MM.1S (cell line): Measurements from ENCODE around the gene MZT1.

ENCODE experiments used
- DNase-seq: peaks from one replicate; pipeline ENCODE4 v3.0.0-alpha.2; 2015
- H2AFZ ChIP-seq: fragments of 300-600 bp; sonication (generic); 2 replicates; pipeline ENCODE4 v1.6.0; 2016; ENCODE audit warnings: antibody characterized with exemption, low read length
- H3F3A ChIP-seq: fragments of 300-600 bp; sonication (generic); 2 replicates; pipeline ENCODE4 v1.6.1; 2016; ENCODE audit warnings: mild to moderate bottlenecking, antibody characterized with exemption, low read length, moderate library complexity, mixed read lengths; ENCODE audit not compliant: insufficient read depth
- H3K27ac ChIP-seq: fragments of 300-600 bp; sonication (generic); 2 replicates; pipeline ENCODE4 v1.5.1; 2016; ENCODE audit warnings: mild to moderate bottlenecking, low read length
- H3K27me3 ChIP-seq: fragments of 300-600 bp; sonication (generic); replicated peaks from 2 replicates; pipeline ENCODE4 v1.6.0; 2016; ENCODE audit warnings: low read length; ENCODE audit not compliant: insufficient read depth
- H3K36me3 ChIP-seq: fragments of 300-600 bp; sonication (generic); replicated peaks from 2 replicates; pipeline ENCODE4 v1.6.1; 2016; ENCODE audit warnings: mild to moderate bottlenecking, low read length, mixed read lengths; ENCODE audit not compliant: insufficient read depth
- H3K4me1 ChIP-seq: fragments of 300-600 bp; sonication (generic); 2 replicates; pipeline ENCODE4 v1.6.1; 2016; ENCODE audit warnings: low read length, mixed read lengths
- H3K4me2 ChIP-seq: fragments of 300-600 bp; sonication (generic); 2 replicates; pipeline ENCODE4 v1.6.0; 2016; ENCODE audit warnings: low read depth, low read length
- H3K4me3 ChIP-seq: fragments of 300-600 bp; sonication (generic); 2 replicates; pipeline ENCODE4 v1.5.1; 2016; ENCODE audit warnings: low read length, mixed read lengths
- H3K79me2 ChIP-seq: fragments of 300-600 bp; sonication (generic); 2 replicates; pipeline ENCODE4 v1.6.1; 2016; ENCODE audit warnings: mixed run types, low read length, mixed read lengths
- H3K9ac ChIP-seq: fragments of 300-600 bp; sonication (generic); 2 replicates; pipeline ENCODE4 v1.6.1; 2016; ENCODE audit warnings: low read length, mixed read lengths
- H3K9me2 ChIP-seq: fragments of 300-600 bp; sonication (generic); replicated peaks from 2 replicates; pipeline ENCODE4 v1.6.1; 2016; ENCODE audit warnings: mild to moderate bottlenecking, low read length, mixed read lengths; ENCODE audit not compliant: insufficient read depth
- H3K9me3 ChIP-seq: fragments of 300-600 bp; sonication (generic); replicated peaks from 2 replicates; pipeline ENCODE4 v1.6.1; 2016; ENCODE audit warnings: mild to moderate bottlenecking, low read length, mixed read lengths; ENCODE audit not compliant: insufficient read depth
- H4K20me1 ChIP-seq: fragments of 300-600 bp; sonication (generic); 2 replicates; pipeline ENCODE4 v1.6.1; 2016; ENCODE audit warnings: mild to moderate bottlenecking, low read length, moderate library complexity, mixed read lengths; ENCODE audit not compliant: insufficient read depth
- CTCF ChIP-seq: fragments of 300-600 bp; sonication (generic); IDR thresholded peaks from 2 replicates; pipeline ENCODE4 v1.5.1; 2016; ENCODE audit warnings: antibody characterized with exemption, low read length, mixed read lengths
- EZH2 ChIP-seq: fragments of 300-600 bp; sonication (generic); optimal IDR thresholded peaks from 2 replicates; pipeline ENCODE3; 2017; ENCODE audit warnings: low read depth, mild to moderate bottlenecking, antibody characterized with exemption, low read length, mixed read lengths
- EZH2phosphoT487 ChIP-seq: fragments of 300-600 bp; sonication (generic); IDR thresholded peaks from 2 replicates; pipeline ENCODE4 v1.6.1; 2018; ENCODE audit warnings: antibody characterized with exemption, low read length

Gene MZT1

GRCh38 chr13:72692884-72693514 is 34.4 kb downstream of the MZT1 start:
- Histone ChIP-seq H3K36me3 (no peaks in the 10 kb centered on the region), H3K9me3 (no peaks in the 10 kb centered on the region), H3K4me3 (no peak overlapping the region), H2AFZ (no peak overlapping the region), H3K27ac (no peak overlapping the region), H3K4me1 (no peaks in the 10 kb centered on the region), H4K20me1 (no peaks in the 10 kb centered on the region), H3K27me3 (no peaks in the 10 kb centered on the region), H3K79me2 (no peaks in the 10 kb centered on the region), H3K9me2 (no peaks in the 10 kb centered on the region), H3K9ac (no peak overlapping the region), H3F3A (no peaks in the 10 kb centered on the region), H3K4me2 (no peak overlapping the region)
- TF ChIP-seq EZH2phosphoT487 (no peak), CTCF (no peak), EZH2 (no peak)
- no peak for DNase-seq

GRCh38 chr13:72689181-72689696 is 38.2 kb downstream of the MZT1 start:
- Histone ChIP-seq H3K9me3 (no peaks in the 10 kb centered on the region), H3K79me2 (no peaks in the 10 kb centered on the region), H3F3A (no peaks in the 10 kb centered on the region), H4K20me1 (no peaks in the 10 kb centered on the region), H3K9me2 (no peaks in the 10 kb centered on the region), H2AFZ (no peak overlapping the region), H3K36me3 (no peaks in the 10 kb centered on the region), H3K27ac (no peak overlapping the region), H3K4me1 (no peaks in the 10 kb centered on the region), H3K4me2 (no peak overlapping the region), H3K27me3 (no peaks in the 10 kb centered on the region), H3K9ac (no peak overlapping the region), H3K4me3 (no peak overlapping the region)
- DNase-seq = no peak
- TF ChIP-seq CTCF = no peak
- TF ChIP-seq EZH2phosphoT487 = no peak
- no peak for TF ChIP-seq EZH2

- Histone ChIP-seq H3K27ac (no peak overlapping the region), H3K9me3 (no peaks in the 10 kb centered on the region), H3K27me3 (no peaks in the 10 kb centered on the region), H2AFZ (no peak overlapping the region), H3K4me1 (no peaks in the 10 kb centered on the region), H3K4me3 (no peak overlapping the region), H4K20me1 (no peaks in the 10 kb centered on the region), H3K36me3 (no peaks in the 10 kb centered on the region), H3K9ac (no peak overlapping the region), H3F3A (no peaks in the 10 kb centered on the region), H3K9me2 (no peaks in the 10 kb centered on the region), H3K79me2 (no peaks in the 10 kb centered on the region), H3K4me2 (no peak overlapping the region)
- no peak for DNase-seq
- TF ChIP-seq CTCF = no peak
- TF ChIP-seq EZH2phosphoT487 = no peak
- no peak for TF ChIP-seq EZH2
These were observed 40.7 kb downstream of the MZT1 start for GRCh38 chr13:72686766-72687165.
